Measurements from ENCODE around the gene CATSPERE.
"Not testable (repeated sequence)": the region's sequence is repeated elsewhere in the genome, so short reads cannot be mapped to it uniquely, and the experiment has no call there.

CATSPERE gene

DNA sequence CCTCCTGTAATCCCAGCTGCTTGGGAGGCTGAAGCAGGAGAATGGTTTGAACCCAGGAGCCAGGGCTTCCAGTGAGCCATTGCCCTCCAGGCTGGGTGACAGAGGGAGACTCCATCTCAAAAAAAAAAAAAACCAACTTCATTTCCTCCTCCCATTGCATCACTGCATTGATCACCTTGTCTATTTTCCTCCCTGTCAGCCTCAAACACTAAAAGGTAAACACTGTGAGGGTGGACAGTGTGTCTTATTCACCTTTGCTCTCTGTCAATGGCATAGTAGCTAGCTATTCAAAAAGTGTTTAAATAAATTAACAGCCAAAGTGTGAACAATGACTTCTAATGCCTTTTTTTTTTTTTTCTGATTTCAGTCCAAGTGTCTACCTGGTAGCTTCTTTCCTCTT lies 178.5 kb downstream of the CATSPERE start:
- DNase-seq: no peak

DNA sequence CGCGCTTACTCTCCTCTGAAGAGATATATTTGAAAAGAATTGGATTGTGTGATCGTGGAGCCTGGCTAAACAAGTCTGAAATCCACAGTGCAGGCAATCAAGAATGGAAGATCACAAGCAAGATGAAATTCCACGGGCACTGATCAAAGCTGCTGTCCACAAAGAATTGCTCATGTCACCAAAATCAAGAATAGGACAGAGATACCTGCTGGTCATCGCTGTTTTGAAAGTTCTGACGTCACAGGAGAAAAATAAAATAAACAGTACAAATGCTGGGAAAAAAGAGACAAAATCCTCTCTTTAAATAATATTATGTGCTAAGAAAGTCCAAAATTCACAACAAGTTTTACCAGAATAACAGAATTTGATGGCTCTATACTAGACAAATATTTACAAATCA lies 179.8 kb downstream of the CATSPERE start:
- DNase-seq: no peak

DNA sequence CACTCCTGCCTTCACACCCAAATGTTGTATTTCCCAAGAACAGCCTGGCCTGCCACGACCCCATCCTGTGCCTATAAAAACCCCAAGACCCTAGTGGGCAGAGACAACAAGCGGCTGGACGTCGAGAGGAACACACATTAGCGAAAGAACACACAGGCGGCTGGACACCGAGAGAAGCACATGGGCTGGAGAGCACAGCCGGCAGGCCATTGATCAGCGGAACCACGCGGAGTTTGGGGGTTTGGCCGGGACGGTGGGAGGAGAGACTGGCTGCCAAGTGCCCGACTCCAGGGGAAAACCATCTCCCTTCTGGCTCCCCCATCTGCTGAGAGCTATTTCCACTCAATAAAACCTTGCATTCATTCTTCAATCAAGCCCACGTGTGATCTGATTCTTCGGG lies 181.5 kb downstream of the CATSPERE start:
- no peak for DNase-seq

DNA sequence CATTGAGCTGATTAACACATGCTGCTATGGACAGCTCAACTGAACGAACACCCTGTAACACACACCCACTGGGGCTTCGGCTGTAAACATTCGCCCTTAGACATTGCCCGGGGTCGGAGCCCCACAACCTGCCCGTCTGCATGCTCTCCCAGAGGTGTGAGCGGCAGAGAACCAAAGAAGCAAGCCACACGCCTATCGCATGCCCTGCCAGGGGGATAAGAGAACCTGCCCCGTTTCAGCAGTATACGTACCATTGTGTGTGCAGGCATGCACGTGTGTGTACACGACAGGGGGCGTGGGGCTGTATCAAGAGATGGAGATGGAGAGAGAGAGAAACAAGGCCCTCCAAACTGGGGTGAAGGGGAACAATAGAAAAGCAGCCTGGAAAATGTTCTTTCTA lies 181.9 kb downstream of the CATSPERE start:
- no peak for DNase-seq

DNA sequence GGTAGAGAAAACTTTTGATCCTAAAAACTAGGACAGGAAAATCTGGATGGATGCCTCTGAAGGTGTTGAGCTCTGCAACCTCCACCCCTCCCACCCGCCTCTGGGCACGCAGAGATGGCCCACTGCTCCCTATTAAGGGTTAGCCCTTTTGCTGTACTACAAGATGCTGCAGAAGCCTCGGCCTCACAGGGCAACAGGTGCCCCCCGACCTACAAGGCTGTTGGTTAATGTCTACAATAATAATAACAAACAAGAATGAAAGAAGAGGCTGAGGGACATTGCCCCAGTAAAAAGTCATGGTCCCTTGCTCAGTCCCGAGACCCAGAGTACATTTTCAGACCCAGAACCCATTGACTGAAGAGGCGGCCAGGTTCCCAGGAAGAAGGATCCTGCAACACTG lies 184.3 kb downstream of the CATSPERE start:
- no peak for DNase-seq

DNA sequence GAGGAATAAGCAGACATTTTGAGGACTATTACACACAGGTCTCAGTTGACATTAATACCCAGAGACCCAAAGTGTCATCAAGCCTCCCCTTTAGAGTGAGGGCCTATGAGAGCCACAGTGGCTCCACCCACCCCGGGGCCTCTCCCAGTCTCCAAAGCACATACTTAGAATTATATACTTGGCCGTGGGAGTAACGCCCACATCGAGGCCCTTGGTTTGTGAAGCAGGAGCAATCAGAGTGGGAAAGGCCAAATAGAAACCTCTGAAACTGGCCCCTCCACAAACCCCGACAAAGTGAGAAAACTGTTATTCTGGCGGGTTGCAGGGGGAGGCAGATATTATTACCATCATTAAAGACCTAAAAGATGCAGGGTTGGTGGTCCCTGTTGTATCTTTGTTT lies 184.8 kb downstream of the CATSPERE start:
- no peak for DNase-seq

DNA sequence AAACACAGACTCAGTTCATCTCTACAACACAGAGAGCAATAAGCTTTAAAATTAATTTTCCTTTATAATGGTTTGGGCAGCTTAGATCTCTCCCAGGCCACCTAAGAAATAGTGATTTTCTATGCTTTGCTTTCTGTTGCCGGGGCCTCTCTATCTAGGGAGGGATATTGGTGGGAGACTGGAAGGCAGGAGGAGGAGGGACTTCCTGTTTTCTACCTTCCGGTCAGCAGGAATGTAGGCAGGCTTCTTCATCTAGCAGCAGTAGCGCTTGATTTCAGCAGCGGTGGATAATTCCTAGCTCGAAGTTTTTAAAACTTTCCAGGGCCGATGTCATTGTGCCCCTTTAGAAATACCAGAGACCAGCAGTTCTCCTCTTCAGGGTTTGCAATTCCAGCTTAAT lies 186.7 kb downstream of the CATSPERE start:
- no peak for DNase-seq

DNA sequence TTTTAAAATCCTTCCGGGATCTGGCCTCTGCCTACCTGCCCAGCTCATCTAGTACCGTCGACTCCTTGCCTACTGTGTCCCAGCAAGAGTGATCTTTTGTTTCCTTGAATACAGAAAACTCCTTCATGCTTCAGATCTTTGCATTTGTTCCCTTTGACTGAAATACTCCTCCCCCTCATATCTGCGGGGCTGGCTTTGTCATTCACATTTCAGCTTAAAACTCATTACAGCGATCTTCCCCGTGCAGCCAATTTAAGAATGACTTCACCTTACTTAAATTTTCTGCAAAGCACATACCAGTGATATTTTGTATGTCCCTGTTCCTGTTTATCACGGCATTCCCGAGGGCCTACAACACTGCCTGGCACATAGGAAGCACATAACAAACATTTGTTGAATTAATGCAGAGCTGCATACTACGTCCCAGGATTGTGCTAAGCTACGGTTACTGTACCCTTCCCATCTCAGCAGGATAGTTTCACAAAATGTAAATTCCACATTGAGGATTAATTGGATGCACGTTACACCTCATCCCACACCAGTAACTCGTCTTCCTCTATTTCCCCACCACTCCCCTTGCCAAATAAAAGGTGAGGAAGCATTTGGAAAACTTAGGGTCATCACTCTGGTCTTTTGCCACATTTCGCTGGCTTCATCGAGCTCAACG lies 191.0 kb downstream of the CATSPERE start:
- no peak for DNase-seq

DNA sequence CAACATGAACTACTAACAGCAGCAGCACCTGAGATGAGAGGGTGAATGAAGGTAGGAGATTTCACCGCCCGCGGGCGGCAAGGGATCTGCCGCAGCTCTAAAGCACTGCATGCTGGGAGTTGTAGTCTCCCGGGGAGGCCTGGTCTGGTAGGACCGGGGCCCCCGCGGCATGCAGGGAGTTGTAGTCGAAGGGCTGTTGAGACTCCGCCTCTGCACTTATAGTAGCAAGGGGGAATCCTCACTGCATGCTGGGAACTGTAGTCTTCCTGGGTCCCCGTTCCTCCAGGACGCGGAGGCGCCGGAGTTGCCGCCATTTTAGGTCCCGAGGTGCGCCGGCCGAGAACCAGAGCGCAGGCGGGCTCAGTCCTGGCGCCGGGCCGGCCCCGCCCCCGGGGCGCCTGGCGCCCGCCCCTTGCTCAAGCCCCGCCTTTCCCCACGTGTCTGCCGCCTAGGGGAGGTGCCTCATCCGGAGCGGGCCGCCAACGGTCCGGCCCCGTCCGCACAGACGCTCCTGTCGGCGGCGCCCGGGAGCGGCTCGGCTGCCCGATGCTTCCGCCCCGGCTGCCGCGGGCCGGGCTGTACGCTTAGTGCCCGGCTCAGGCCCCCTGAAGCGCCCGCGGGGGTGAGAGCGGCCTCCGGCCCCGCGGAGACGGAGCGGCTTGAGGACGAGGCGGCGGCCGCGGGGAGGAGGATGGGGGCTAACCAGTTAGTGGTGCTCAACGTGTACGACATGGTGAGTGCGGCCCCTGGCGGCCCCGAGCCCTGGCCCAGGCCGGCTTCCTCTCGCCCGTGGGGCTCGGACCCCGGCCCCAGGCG lies 191.8 kb downstream of the CATSPERE start, which contains the start of gene DESI2:
DESI2 (plus strand) TSS at position 504 of the 816 bp plus-strand sequence; CDS start at position 692, 188 bp downstream.
- peak; percentile 96 for DNase-seq

DNA sequence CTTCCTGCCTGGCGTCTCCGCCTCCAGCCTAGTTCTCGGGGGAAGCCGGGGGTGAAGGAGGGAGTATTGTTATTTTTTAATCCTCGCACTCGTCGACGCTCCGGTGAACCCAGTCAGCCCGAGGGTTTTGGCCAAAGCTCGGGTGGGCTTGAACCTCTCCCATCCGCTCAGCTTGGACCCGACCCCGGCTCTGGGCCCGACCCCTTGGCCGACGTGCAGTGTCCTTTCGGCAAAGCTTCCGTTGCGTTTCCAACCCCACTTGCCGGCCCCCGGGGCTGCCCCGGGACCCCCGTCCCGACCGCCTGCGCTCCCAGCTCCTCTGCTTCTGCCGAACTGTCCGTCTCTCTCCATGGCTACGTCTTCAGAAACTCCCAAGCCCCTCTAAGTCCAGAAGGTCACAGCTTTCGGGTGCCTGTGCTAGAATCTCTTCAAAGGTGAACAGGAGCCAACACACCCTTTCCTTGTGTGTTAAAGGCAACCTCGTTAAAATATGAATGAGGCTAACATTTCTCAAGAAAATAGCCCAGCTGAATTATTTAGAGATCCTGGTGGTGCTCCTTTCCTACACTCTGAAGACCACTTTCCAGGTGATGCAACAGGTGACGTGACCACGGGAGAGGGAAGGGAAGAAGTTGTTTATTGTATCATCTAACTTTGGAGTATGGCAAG lies 192.5 kb downstream of the CATSPERE start:
- no peak for DNase-seq

DNA sequence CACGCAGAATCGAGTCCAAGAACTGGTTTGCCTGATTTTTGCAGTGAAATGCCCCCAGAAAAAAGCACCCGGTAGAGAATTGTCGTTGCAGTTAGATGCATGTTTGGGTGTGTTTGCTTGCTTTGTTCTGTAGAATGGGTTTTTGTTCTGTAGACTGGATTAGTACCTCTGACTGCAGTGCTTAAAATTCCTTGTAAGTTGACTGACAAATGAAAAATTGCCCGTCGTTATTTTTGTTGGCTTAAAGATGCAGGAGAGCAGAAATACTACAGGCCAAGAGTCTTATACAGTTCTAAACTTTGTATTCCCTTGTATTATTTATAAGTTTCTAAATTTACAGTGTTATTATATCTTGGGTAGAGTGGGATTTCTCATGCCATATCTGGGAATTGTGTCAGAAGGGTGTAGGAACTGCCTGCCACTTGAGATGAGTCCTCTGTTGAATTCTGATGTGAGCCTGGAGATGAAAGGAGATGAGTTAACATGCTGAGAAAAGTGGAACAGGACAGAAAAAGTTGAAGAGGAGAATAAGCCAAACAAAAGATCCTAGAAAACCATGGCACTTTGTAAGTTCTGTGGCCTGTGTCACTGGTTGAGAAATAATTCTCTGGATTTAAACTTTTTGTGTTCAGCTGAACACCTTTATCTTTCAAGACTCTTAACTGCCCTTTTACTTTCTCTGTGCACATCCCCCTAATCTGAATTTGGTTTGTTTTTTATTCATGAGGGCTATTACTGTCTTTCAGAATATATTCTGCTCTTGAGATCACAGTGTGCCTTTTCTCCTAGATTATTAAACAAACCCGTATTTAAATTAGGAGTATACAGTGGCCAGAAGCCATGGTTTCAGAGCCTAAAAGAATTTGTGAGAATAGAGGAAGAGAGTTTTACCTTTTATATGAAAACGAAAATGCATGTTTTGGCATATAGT lies 193.3 kb downstream of the CATSPERE start:
- no peak for DNase-seq

DNA sequence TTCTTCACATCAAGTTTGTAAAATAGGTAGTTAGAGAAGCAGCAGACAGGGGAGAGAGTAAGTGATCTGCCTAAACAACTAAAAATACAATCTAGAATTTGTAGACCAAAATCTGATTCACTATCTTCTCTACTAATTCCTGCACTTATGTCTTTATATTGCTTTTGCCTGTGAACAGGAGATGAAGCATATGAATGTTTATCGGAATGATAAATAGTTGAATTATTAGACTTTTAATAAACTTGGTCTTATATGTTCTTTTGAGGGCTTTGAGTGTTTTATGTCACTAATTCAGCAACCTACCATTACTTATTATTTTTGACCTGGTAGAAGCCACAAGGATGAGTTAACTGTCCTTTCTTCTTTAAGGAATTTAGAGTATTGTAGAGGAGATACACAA lies 194.1 kb downstream of the CATSPERE start:
- no peak for DNase-seq

DNA sequence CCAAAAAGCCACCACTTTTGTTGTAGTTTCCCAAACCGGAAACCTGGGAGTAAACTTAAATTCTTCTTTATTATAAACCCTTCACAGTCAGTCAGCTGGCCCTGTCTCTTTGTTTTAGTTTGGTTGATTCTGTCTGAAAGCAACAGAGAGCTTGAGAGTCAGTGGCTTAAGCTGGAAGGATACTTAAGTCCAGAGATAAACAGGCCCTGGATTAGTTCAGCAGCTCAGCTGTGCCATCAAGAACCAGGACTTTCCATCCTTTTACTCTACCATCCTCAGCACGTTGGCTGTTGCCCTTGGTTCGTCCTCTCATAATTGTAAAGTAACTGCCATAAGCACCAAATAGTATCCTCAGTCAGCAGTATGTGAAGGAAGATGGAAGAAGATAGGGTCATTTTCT lies 196.3 kb downstream of the CATSPERE start:
- no peak for DNase-seq

DNA sequence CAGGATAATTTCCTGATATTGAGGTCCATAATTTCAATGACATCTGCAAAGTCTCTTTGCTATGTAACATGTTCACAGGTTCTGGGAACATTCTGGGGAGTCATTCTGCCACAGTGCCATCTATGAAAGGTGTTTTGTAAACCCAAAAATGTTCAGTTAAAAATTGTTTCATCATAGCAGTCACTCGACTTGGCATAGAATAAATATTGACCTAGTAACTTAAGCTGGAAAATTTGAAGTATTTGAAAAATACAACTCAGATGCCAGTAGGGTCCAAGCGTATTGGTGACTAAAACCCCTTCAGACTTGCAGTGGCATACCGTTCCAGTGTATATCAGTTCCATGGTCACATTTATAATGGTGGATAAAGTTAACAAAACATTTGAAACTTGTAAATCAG lies 198.6 kb downstream of the CATSPERE start:
- DNase-seq: no peak

DNA sequence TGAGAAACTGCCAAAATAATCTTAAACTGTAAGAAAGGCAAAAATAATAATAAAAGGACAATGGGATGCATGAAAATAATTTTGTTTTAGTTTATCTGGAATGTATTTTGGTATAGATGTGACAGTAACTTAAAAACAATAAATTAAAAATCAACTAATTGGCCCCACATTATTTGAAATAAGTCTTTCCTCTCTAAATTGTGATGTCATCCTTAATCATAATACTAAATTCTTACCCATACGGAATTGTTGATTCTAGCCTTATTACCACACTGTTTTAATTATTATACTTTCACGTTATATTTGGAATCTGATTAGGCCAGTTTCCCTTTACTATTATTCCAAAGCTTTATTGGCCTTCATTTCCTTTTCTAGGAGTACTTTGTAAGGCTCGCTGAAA lies 199.5 kb downstream of the CATSPERE start:
- no peak for DNase-seq

DNA sequence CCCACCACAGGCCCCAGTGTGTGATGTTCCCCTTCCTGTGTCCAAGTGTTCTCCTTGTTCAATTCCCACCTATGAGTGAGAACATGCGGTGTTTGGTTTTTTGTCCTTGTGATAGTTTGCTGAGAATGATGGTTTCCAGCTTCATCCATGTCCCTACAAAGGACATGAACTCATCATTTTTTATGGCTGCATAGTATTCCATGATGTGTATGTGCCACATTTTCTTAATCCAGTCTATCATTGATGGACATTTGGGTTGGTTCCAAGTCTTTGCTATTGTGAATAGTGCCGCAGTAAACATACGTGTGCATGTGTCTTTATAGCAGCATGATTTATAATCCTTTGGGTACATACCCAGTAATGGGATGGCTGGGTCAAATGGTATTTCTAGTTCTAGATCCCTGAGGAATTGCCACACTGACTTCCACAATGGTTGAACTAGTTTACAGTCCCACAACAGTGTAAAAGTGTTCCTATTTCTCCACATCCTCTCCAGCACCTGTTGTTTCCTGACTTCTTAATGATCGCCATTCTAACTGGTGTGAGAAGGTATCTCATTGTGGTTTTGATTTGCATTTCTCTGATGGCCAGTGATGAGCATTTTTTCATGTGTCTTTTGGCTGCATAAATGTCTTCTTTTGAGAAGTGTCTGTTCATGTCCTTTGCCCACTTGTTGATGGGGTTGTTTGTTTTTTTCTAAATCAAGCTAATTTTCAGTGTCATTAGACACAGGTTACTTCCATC lies 200.7 kb downstream of the CATSPERE start:
- not testable (repeated sequence) for DNase-seq

DNA sequence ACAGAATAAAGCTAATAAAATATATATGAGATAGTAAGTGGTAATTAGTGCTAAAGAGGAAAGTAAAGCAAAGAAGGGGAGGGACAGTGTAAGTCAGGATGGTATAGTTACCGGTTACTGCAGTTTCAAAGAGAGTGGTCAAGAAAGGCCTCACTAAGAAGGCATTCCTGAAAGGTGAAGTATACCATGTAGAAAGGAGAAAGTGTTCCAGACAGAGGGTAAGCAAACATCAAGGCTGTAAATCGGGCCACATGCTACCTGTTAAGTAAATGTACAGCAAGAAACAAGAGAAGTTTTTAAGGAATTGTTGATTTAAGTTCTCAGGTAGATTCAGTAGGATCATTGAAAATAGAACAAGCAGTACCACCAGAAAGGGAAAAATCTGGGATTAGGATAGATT lies 201.5 kb downstream of the CATSPERE start:
- DNase-seq: no peak

DNA sequence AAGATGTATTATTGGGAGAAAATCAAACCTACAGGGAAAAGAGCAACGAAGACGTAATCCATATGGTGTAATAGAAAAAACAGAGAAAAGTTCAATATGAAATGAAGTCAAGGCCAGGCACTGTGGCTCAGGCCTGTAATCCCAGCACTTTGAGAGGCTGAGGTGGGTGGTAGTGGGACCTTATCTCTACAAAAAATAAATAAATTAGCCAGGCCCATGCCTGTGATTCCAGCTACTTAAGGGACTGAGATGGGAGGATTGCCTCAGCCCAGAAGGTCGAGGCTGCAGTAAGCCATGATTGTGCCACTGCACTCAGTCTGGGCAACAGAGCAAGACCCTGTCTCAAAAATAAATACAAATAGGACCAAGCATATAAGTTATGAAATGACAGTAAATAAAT lies 203.3 kb downstream of the CATSPERE start:
- no peak for DNase-seq

DNA sequence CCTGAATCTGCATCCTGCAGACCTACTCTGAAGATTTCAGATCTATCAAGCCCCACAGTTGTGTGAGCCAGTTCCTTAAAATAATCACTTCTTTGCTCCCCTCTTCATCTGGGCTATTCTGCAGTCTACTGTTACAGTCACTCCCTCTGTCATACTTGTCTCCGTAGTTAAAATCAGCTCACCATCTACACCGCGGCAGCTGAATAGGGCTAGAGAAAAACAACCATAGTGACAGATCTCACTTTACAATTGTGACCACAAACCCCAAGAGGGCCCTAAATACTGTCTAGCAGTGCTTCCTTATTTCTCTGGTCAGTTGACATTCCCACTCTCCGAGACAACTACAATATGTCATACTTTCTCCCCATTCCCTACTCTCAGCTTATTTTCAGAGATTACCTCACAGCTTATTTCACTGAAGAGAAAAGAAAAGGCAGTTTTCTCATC lies 204.7 kb downstream of the CATSPERE start:
- DNase-seq: no peak

DNA sequence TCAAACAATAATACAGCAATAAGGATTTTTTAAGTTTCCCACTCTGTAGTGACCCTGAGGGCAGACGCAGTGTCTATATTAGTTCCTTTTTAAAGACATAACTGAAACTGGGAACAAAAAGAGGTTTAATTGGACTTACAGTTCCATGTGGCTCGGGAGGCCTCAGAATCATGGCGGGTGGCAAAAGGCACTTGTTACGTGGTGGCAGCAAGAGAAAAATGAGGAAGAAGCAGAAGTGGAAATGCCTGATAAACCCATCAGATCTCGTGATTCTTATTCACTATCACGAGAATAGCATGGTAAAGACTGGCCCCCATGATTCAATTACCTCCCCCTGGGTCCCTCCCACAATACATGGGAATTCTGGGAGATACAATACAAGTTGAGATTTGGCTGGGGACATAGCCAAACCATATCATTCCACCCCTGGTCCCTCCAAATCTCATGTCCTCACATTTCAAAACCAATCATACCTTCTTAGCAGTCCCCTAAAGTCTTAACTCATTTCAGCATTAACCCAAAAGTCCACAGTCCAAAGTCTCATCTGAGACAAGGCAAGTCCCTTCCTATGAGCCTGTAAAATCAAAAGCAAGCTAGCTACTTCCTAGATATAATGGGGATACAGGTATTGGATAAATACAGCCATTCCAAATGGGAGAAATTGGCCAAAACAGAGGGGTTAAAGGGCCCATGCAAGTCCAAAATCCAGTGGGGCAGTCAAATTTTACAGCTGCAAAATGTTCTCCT lies 205.8 kb downstream of the CATSPERE start:
- DNase-seq: not testable (repeated sequence)

DNA sequence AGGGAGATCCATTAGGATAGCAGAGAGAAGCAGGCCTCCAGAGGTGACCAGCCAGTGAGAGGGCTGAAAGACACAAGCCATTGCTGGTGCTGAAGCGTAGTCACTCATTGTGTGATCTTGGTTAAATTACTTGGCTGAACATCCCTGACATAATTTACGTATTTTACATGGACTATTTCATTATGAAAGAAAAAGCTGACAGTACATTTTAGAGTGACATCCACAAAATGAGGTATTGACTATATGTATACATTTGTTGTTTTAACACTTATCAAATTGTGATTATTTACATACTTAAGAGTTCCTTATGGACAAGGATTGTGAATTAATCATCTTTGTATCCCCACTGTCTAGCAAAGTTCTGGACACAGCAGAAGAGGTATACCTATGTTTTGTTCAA lies 206.7 kb downstream of the CATSPERE start:
- no peak for DNase-seq
